ENCODE results near the gene RPRML. TPM values are rescaled to one million over a fixed set of nuclear protein-coding genes. Genes with fewer than 3 reads are reported as not detected.

Gene RPRML
- polyA plus RNA-seq, 1 experiment = not detected

DNA sequence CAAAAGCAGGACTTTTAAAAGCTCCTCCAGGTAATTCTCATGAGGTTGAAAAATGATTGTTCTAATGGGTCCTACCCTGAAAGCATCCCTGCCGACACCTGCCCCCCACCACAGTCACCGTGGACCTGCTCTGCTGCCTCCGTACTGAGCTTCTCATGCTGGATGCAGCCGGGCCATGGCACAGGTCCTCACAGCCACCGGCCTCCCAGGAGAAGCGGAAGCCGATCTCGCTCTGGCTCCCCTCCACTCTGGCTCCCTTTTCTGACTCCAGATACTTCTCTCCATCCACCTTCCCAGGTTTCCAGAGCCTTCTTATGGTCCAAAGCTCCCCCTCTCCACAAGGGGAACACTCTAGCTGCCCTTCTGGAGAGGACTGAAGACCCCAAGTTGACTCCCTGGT, 10.2 kb downstream of the RPRML start:
- H3K4me3 ChIP-seq (ENCODE audit: low read depth, low read length) = no peak overlapping the region
- H3K9me3 ChIP-seq (ENCODE audit: control insufficient read depth, insufficient read depth, low read length) = no peaks in the 10 kb centered on the region
- peaks cover 28% of the 10 kb centered on the region for H3K27me3 ChIP-seq (ENCODE audit: control insufficient read depth, insufficient read depth, low read length)
- H3K27ac ChIP-seq (ENCODE audit: low read depth, low read length) = no peak overlapping the region
- no peak for DNase-seq (ENCODE audit: low read depth, low spot score)
- ChIA-PET CTCF (interaction anchor here (1.0 kb wide), 1 partner anchor 29 kb away, joined by 3 read pairs; no protein-coding TSS in a partner anchor), POLR2A (no interaction called here)
- TF ChIP-seq, protein P1, sequence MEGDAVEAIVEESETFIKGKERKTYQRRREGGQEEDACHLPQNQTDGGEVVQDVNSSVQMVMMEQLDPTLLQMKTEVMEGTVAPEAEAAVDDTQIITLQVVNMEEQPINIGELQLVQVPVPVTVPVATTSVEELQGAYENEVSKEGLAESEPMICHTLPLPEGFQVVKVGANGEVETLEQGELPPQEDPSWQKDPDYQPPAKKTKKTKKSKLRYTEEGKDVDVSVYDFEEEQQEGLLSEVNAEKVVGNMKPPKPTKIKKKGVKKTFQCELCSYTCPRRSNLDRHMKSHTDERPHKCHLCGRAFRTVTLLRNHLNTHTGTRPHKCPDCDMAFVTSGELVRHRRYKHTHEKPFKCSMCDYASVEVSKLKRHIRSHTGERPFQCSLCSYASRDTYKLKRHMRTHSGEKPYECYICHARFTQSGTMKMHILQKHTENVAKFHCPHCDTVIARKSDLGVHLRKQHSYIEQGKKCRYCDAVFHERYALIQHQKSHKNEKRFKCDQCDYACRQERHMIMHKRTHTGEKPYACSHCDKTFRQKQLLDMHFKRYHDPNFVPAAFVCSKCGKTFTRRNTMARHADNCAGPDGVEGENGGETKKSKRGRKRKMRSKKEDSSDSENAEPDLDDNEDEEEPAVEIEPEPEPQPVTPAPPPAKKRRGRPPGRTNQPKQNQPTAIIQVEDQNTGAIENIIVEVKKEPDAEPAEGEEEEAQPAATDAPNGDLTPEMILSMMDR (IDR thresholded peaks at IDR 0.05; ENCODE audit: low read depth, low read length) = no peak

DNA sequence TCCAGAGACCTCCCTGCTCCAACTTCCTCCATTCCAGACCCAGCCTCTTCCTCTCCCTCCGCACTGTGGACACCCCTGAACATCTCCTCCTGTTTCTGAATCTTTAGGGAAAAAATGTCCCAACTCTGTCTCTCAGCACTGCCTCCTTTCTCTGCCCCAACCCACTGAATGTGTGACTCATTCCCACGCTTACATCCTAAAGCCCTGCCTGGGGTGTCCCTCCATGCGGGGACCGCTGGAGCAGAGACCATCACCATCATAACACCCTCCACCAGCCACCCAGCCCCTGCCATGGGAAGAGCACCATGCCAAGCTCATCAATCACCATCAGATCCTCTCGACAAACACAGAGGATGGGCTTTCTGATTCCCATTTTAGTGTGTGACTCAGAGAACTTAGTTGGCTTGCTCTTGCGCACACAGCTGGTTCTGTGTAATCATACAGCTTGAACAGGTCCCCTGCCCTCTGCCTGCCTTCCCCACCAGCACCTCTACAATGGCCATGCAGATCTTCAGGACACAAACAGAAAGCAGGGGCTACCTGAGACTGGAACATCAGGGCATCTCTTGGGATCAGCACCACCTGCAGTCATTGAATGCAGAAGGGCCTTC, 10.7 kb downstream of the RPRML start:
- TF ChIP-seq, protein P1 (IDR thresholded peaks at IDR 0.05; ENCODE audit: low read depth, low read length) = no peak
- peaks cover 26% of the 10 kb centered on the region for H3K27me3 ChIP-seq (ENCODE audit: control insufficient read depth, insufficient read depth, low read length)
- H3K27ac ChIP-seq (ENCODE audit: low read depth, low read length) = no peak overlapping the region
- no peak for DNase-seq (ENCODE audit: low read depth, low spot score)
- H3K9me3 ChIP-seq (ENCODE audit: control insufficient read depth, insufficient read depth, low read length) = no peaks in the 10 kb centered on the region
- ChIA-PET POLR2A (no interaction called here), CTCF (interaction anchor here (0.5 kb wide), 1 partner anchor 9 kb away, joined by 5 read pairs; no protein-coding TSS in a partner anchor)
- no peak overlapping the region for H3K4me3 ChIP-seq (ENCODE audit: low read depth, low read length)

DNA sequence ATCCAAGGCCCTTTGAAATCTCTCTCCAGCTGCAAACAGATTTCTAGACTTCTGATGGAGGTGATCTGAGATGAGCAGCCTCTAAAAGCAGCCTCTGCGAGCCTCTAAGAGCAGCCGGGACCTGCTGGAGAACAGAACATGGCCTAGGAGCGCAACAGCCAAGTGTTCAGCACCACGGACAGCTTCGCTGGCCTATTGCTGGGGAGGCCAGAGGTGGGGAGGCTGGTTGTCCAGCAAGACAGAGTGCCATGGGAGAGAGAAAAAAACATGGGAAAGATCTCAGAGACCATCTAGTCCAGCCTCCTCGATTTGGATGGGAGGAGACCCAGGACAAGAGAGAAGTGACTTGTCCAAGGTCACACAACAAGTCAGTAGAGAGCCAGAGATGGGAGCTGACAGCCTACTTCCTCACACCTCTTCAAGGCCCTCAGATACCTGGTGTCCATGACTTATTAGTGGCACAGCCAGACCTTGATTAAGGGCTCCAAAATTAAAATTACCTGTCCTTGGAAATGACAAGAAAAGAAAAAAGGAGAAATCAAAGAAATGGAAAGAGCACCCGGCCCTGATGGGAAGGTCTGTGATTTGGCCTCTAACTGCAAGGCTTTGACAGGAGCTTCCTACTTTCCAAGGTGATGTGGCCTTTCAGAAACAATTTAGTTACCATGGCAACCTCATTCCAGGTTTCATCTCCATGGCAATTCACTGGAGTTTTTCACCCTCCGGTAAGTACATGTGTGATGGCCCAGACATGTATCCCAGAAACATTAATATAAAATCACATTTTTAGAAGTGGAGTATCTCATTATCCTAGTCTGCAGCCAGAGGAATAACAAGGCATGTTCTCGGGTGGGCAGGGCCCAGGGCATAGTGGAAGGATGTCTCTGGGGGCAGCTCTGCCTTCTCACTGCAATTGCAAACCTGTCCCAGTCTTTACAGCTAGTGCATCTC, 14.5 kb downstream of the RPRML start:
- CTCF ChIA-PET = interaction anchor here (0.7 kb wide), 1 partner anchor 122 kb away, joined by 3 read pairs; no protein-coding TSS in a partner anchor
- TF ChIP-seq, protein P1 (IDR thresholded peaks at IDR 0.05; ENCODE audit: low read depth, low read length) = no peak
- Histone ChIP-seq H3K27me3 (ENCODE audit: control insufficient read depth, insufficient read depth, low read length) (peaks cover 18% of the 10 kb centered on the region), H3K27ac (ENCODE audit: low read depth, low read length) (no peak overlapping the region), H3K4me3 (ENCODE audit: low read depth, low read length) (no peak overlapping the region), H3K9me3 (ENCODE audit: control insufficient read depth, insufficient read depth, low read length) (no peaks in the 10 kb centered on the region)
- POLR2A ChIA-PET = no interaction called here
- DNase-seq (ENCODE audit: low read depth, low spot score) = no peak

DNA sequence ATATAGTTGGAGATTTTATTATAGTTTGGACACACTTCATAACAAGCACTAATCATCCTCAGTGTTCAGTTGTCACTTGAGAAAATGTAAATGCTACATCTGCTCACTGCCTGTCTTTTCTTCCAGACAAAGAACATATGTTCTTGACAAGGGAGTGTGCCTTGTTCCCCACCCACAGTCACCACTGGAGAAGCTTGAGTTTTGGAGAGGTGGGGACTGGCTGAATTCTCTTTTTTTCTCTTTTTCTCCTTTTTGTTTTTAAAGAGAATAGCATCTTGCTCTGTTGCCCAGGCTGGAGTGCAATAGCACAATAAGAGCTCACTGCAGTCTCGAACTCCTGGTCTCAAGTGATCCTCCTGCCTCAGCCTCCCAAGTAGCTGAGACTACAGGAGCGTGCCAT, 15.5 kb downstream of the RPRML start:
- H3K27me3 ChIP-seq (ENCODE audit: control insufficient read depth, insufficient read depth, low read length) = peaks cover 18% of the 10 kb centered on the region
- TF ChIP-seq, protein P1 (IDR thresholded peaks at IDR 0.05; ENCODE audit: low read depth, low read length) = no peak
- H3K9me3 ChIP-seq (ENCODE audit: control insufficient read depth, insufficient read depth, low read length) = no peaks in the 10 kb centered on the region
- CTCF ChIA-PET = interaction anchor here (0.7 kb wide), 1 partner anchor 121 kb away, joined by 3 read pairs; no protein-coding TSS in a partner anchor
- H3K4me3 ChIP-seq (ENCODE audit: low read depth, low read length) = no peak overlapping the region
- POLR2A ChIA-PET = no interaction called here
- no peak for DNase-seq (ENCODE audit: low read depth, low spot score)
- H3K27ac ChIP-seq (ENCODE audit: low read depth, low read length) = no peak overlapping the region

All from AG04450 (cell line).